Suprapubic skin (tissue), 4 donors: ENCODE measurements around the gene IL17RA. TPM values are rescaled to one million over a fixed set of nuclear protein-coding genes. Genes with fewer than 3 reads are reported as not detected.

Experiments
- DNase-seq, 2 donors: peaks; one replicate each; pipeline ENCODE4 v3.0.0-alpha.2; 2019; ENCODE audit warnings: low spot score in 2 of 2
- H3K27ac ChIP-seq: fragments of 200-600 bp; sonication (generic); one replicate; pipeline ENCODE4 v1.5.1; 2019
- H3K27me3 ChIP-seq: fragments of 200-600 bp; sonication (generic); one replicate; pipeline ENCODE4 v1.5.1; 2019
- H3K36me3 ChIP-seq: fragments of 200-600 bp; sonication (generic); one replicate; pipeline ENCODE4 v1.5.1; 2019
- H3K4me1 ChIP-seq: fragments of 200-600 bp; sonication (generic); one replicate; pipeline ENCODE4 v1.5.1; 2019
- H3K4me3 ChIP-seq: fragments of 200-600 bp; sonication (generic); one replicate; pipeline ENCODE4 v1.5.1; 2019; ENCODE audit warnings: mild to moderate bottlenecking
- H3K9me3 ChIP-seq: fragments of 200-600 bp; sonication (generic); one replicate; pipeline ENCODE4 v1.5.1; 2019
- CTCF ChIP-seq, 2 donors: fragments of 200-600 bp in 1 of 2; fragments of 450-650 bp in 1 of 2; sonication (generic) in 1 of 2; IDR thresholded peaks; one replicate each; pipeline ENCODE4 v1.5.1; 2016 to 2019; ENCODE audit warnings: antibody characterized with exemption in 2 of 2, mild to moderate bottlenecking in 1 of 2, moderate library complexity in 1 of 2
- EP300 ChIP-seq: sonication (generic); formaldehyde crosslinking; IDR thresholded peaks from one replicate; pipeline ENCODE4 v1.6.1; 2017; ENCODE audit warnings: antibody characterized with exemption
- POLR2A ChIP-seq, 2 donors: fragments of 450-650 bp; IDR thresholded peaks; one replicate each; pipeline ENCODE4 v1.6.1; 2017; ENCODE audit warnings: antibody characterized with exemption in 2 of 2, mild to moderate bottlenecking in 2 of 2, moderate library complexity in 2 of 2
- POLR2AphosphoS5 ChIP-seq, 3 donors: sonication (generic); formaldehyde crosslinking; IDR thresholded peaks; one replicate each; pipeline ENCODE4 v1.6.1; 2017; ENCODE audit warnings: antibody characterized with exemption in 3 of 3
- WGBS: methylation state at CpG from one replicate; pipeline ENCODE4 v1.1.5; 2018; 5-methylcytosine and 5-hydroxymethylcytosine counted together
- total RNA-seq, 4 donors: library from RNA; depleted of rRNA; stranded (reverse); fragments of >200 nt; gene quantifications; one replicate each; pipeline ENCODE4 v1.1.0, GENCODE V29; 2016

IL17RA gene
- total RNA-seq, 4 donors from 2014 or later: 16.2 to 22.6 (median 21.4) TPM

- WGBS: 56% methylated on average over 4 of the region's 4 CpGs
- Histone ChIP-seq H3K27ac (no peak overlapping the region), H3K4me1 (peaks cover 8% of the 10 kb centered on the region), H3K27me3 (no peaks in the 10 kb centered on the region), H3K36me3 (no peaks in the 10 kb centered on the region), H3K4me3 (no peak overlapping the region), H3K9me3 (no peaks in the 10 kb centered on the region)
- DNase-seq: peak; percentile 24 to 48
- TF ChIP-seq POLR2A (IDR thresholded peaks at IDR 0.05) (no peak), POLR2AphosphoS5 (IDR thresholded peaks at IDR 0.05) (no peak), CTCF (IDR thresholded peaks at IDR 0.05) (no peak), EP300 (no peak)
Observed at GRCh38 chr22:17091851-17092250, 7.1 kb downstream of the IL17RA start.

DNA sequence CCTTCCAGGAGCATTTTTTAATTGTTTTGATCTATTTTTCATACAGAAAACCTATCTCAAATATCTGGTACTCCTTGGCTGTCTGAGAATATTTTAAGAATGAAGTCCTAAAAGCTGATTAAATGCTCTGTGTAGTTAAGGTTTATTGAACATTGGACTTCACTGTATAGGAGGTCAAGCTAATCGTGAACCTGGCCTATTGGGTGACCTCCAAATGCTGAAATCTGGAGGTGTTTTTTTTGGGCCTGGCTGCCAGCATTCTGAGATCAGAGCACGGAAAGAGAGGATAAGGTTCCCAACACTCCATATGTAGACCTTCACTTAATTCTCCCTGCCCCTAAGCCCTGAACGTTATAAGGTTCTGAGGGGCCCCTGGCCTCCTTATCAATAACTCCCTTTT is 8.3 kb downstream of the IL17RA start:
- 70% methylated on average over 3 of the region's 3 CpGs for WGBS
- Histone ChIP-seq H3K9me3 (no peaks in the 10 kb centered on the region), H3K27ac (no peak overlapping the region), H3K4me1 (no peaks in the 10 kb centered on the region), H3K27me3 (no peaks in the 10 kb centered on the region), H3K36me3 (peaks cover 11% of the 10 kb centered on the region), H3K4me3 (no peak overlapping the region)
- DNase-seq: peak in 1 of 2 donors; percentile 2
- TF ChIP-seq EP300 (no peak), POLR2AphosphoS5 (IDR thresholded peaks at IDR 0.05) (no peak), POLR2A (IDR thresholded peaks at IDR 0.05) (no peak), CTCF (IDR thresholded peaks at IDR 0.05) (no peak)

GRCh38 chr22:17095538-17095937 is 10.7 kb downstream of the IL17RA start:
- TF ChIP-seq POLR2AphosphoS5 (IDR thresholded peaks at IDR 0.05) (no peak), POLR2A (IDR thresholded peaks at IDR 0.05) (no peak), CTCF (IDR thresholded peaks at IDR 0.05) (no peak), EP300 (no peak)
- Histone ChIP-seq H3K9me3 (no peaks in the 10 kb centered on the region), H3K4me3 (no peak overlapping the region), H3K36me3 (peaks cover 36% of the 10 kb centered on the region), H3K4me1 (no peaks in the 10 kb centered on the region), H3K27ac (no peak overlapping the region), H3K27me3 (no peaks in the 10 kb centered on the region)
- peak; percentile 4 to 26 for DNase-seq
- 87% methylated on average over 5 of the region's 6 CpGs for WGBS

DNA sequence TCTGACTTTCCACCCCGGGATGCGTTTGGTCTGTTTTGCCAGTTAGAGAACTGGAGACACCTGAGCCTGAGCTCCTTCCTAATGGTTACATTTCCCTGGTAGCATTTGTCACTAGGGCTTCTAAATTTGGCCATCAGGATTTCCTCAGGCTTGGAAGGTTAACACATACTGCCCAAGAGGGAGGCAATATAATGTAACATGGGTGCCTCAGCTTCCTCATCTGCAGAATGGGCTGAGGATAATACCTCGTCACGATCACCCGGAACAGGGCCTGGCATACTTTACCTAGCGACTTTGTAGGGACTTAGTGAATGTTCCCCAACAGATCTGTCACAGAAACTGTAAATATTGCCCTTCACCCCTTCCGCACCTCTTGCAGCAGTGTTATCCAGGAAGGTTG is 11.3 kb downstream of the IL17RA start:
- Histone ChIP-seq H3K27me3 (no peaks in the 10 kb centered on the region), H3K4me3 (no peak overlapping the region), H3K4me1 (no peaks in the 10 kb centered on the region), H3K9me3 (no peaks in the 10 kb centered on the region), H3K36me3 (peaks cover 41% of the 10 kb centered on the region), H3K27ac (no peak overlapping the region)
- DNase-seq: no peak
- 99% methylated on average over 7 of the region's 7 CpGs for WGBS
- TF ChIP-seq POLR2A (IDR thresholded peaks at IDR 0.05) (no peak), EP300 (no peak), CTCF (IDR thresholded peaks at IDR 0.05) (no peak), POLR2AphosphoS5 (IDR thresholded peaks at IDR 0.05) (no peak)

DNA sequence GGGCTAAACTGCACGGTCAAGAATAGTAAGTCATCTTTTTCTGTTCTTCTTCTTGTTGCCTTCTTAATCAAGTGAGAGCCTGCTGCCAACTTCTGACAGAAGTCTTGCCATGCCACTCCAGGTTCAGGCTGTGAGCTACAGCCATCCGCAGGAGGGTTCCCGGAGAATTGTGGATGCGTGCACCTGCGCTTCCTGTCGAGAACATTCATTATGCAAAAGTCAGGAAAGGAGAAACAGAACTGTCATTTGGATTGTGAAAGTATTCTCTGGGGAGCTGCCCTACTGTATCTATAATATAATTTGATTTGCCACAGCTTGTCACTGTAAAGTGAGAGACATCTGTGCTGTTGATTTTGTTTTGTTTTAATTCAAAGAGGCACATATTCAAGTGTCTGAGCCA is 12.3 kb downstream of the IL17RA start:
- Histone ChIP-seq H3K36me3 (peaks cover 51% of the 10 kb centered on the region), H3K4me1 (no peaks in the 10 kb centered on the region), H3K27me3 (no peaks in the 10 kb centered on the region), H3K4me3 (no peak overlapping the region), H3K27ac (no peak overlapping the region), H3K9me3 (no peaks in the 10 kb centered on the region)
- DNase-seq: peak in 1 of 2 donors; percentile 13
- WGBS: 84% methylated on average over 6 of the region's 6 CpGs
- TF ChIP-seq EP300 (no peak), POLR2AphosphoS5 (IDR thresholded peaks at IDR 0.05) (no peak), CTCF (IDR thresholded peaks at IDR 0.05) (no peak), POLR2A (IDR thresholded peaks at IDR 0.05) (no peak)
